ENCODE results near the gene ALDH1A1.

ALDH1A1 gene

DNA sequence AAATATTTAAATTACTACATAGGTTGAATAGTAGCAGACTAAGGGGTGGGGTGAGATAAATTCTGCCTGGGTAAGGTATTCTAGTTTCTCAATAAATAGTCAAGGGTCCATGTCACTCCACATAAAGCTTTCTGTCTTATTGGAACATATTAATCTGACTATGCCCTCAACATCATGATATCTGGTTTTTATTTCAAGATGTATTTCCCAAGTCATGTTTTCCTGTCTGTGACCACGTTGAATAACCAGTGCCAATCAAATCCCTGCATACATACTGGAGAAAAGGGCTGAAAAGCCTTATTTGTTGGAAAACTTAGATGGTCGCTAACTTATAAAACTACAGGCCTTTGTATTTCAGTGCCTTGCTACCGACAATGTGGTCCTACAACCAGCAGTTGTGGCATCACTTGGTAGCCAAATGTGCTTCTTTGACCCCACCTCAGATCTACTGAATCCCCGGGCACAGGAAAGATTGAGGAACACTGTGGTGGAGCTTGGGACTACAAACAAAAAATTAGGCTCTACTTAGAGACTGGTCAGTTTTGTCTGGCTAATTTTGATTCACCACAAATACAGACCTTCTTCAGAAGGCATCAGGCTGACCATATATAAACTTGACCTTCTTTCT is 39.4 kb downstream of the ALDH1A1 start:
- DNase-seq, result no peak

- no peak for DNase-seq
These were observed 40.1 kb downstream of the ALDH1A1 start for GRCh38 chr9:72912476-72913381.

GRCh38 chr9:72911816-72912215 is 41.0 kb downstream of the ALDH1A1 start:
- no peak for DNase-seq

GRCh38 chr9:72911247-72911775 is 41.5 kb downstream of the ALDH1A1 start:
- DNase-seq, result no peak

- DNase-seq, result no peak
These were observed 43.4 kb downstream of the ALDH1A1 start for GRCh38 chr9:72909428-72909827.

GRCh38 chr9:72907421-72907820 is 45.4 kb downstream of the ALDH1A1 start:
- no peak for DNase-seq

DNA sequence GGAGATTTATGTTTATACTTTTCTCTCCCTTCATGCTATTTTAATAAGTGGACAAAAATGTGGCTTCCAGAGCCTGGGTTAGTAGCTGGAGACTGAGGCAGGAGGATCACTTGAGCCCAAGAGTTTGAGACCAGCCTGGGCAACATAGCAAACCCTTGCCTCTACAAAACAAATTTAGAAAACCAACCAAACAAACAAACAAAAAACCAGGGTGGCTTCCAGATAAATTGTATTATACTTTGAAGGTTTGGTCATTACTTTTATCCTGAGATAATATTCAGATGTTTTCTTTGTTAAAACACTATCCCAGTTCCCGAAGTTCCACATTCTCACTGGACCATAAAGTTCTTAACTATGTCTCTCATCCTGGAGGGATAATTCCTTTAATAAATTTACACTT is 46.0 kb downstream of the ALDH1A1 start:
- DNase-seq, result no peak

- no peak for DNase-seq
These were observed 47.1 kb downstream of the ALDH1A1 start for GRCh38 chr9:72905514-72906480.

DNA sequence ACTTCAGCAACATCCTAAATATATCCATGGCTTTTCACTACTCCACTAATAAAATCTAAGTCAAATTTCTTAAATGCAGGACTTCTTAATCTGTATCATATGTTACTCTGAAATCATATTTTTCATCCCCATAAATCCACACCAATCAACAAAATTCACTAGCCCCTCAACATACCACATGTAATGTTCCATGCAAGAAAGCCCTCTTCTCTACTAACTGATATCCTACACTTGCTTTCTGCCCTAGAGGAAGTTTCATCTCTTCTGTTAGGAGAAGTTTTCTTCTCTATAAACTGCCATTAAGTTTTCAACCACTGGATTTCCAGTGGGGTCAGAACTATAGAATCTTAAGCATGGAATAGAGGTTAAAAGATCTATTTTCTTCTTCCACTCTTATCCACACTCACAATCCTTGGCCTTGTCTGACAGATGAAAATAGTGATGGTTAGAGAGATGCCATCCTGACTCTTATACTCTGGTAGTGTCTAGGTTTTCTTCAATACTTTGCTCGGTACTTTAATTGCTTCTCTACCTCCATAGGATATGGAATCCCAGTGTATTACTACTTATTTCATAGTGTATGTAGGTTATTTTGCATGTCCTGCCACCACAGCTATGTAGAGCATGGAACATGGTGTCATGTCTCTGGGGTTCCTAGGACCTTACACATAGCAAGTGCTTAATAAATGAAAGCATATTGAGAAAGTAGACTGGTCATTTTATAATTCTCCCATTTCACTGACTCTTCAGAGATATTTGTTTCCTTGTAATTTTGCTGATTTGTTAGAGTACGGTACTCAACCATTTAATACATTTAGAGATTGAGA is 48.4 kb downstream of the ALDH1A1 start:
- DNase-seq, result no peak

DNA sequence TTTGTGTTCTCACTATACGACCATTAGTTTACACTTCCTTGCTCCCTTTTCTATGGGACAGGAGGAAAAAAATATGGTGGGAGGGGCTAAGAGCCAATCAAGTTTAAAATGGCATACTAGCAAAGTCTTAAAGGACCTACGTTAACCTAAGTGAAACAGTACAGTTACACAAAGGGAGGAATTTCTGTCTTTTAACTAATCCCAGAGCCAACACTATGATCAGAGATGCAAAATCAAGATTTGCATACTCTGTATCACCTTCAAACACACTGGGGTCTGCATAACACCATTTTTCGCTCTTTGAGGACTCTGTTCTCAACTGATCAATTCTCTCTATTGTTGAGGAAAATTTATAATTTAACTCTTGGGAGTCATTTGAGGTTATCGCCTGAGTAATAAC is 49.8 kb downstream of the ALDH1A1 start:
- DNase-seq, result no peak

- DNase-seq, result no peak
These were observed 50.6 kb downstream of the ALDH1A1 start for GRCh38 chr9:72902268-72902667.

GRCh38 chr9:72899734-72900477 is 52.9 kb downstream of the ALDH1A1 start:
- DNase-seq, result no peak

- DNase-seq, result no peak
These were observed 53.8 kb downstream of the ALDH1A1 start for GRCh38 chr9:72898784-72899733.

- no peak for DNase-seq
These were observed 54.5 kb downstream of the ALDH1A1 start for GRCh38 chr9:72898360-72898759.

- DNase-seq, result no peak
These were observed 55.7 kb downstream of the ALDH1A1 start for GRCh38 chr9:72897069-72897649.

GRCh38 chr9:72896439-72896838 is 56.4 kb downstream of the ALDH1A1 start:
- DNase-seq, result no peak

GRCh38 chr9:72895122-72895521 is 57.7 kb downstream of the ALDH1A1 start:
- DNase-seq, result no peak

GRCh38 chr9:72894342-72894741 is 58.5 kb downstream of the ALDH1A1 start:
- no peak for DNase-seq

GRCh38 chr9:72893437-72893836 is 59.4 kb downstream of the ALDH1A1 start:
- DNase-seq, result no peak

DNA sequence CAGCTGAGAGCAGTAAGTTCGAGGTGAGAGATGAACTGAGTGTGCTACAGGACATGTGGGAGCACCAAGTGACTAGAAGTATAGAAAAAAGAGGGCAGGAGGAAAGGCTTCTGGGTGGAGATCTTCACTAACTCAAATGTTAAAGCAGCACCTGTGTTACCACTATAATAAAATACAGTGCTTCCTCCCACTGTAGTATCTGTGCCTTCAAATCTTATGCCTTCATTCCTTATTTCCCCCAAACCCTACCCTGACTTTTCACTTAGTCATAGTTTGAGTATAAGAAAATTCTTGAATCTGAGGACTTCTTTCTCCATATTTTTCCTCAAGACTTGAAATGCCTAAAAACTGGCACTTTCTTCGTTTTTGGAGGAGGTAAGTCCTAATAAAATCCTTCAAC is 61.8 kb downstream of the ALDH1A1 start:
- no peak for DNase-seq

Measured in CD4-positive, alpha-beta T cell treated with Interleukin-15 for 1 hour (primary cell).